GM13976 (cell line): ENCODE data around the gene IL17C.
A peak's percentile ranks its signal among the peaks of the same experiment; 100 is the strongest.

ENCODE experiments used
- DNase-seq: peaks from one replicate; pipeline ENCODE4 v3.0.0; 2012; ENCODE audit warnings: low spot score
- CTCF ChIP-seq: IDR thresholded peaks from 2 replicates; pipeline ENCODE4 v1.5.1; 2012; ENCODE audit warnings: borderline replicate concordance, mild to moderate bottlenecking; ENCODE audit not compliant: insufficient read depth; ENCODE audit errors: extremely low read depth, missing control alignments, control extremely low read depth
- in situ Hi-C: fragments of 300-500 bp; cut with MboI; formaldehyde crosslinking; loops from one replicate; pipeline ENCODE4 v1.12.0; 2022; ENCODE audit warnings: low sequenced_read_pairs, mixed read lengths, inconsistent platforms; ENCODE audit not compliant: unreplicated experiment

The IL17C gene

GRCh38 chr16:88686439-88687253 is 48.3 kb downstream of the IL17C start, which contains the start of gene SNAI3:
TSS of gene SNAI3 (minus strand) at chr16:88686507. CDS start at chr16:88686406, 101 bp downstream.
- peak; percentile 96 for DNase-seq
- no peak for TF ChIP-seq CTCF
- in situ Hi-C loops: no loop called here

- in situ Hi-C loops: no loop called here
- DNase-seq: no peak
- TF ChIP-seq CTCF: no peak
Measured at GRCh38 chr16:88687254-88687576, 48.8 kb downstream of the IL17C start.

GRCh38 chr16:88687676-88688012 is 49.3 kb downstream of the IL17C start:
- in situ Hi-C loops: no loop called here
- DNase-seq: no peak

GRCh38 chr16:88688013-88688778 is 49.8 kb downstream of the IL17C start:
- DNase-seq: no peak
- TF ChIP-seq CTCF: no peak
- in situ Hi-C loops: no loop called here

More at GRCh38 chr16:88687676-88688012, 49.3 kb downstream of the IL17C start:
- no peak for TF ChIP-seq CTCF
